DND-41 (cell line): Measurements from ENCODE around the gene THUMPD3.

Experiments
- ATAC-seq: fragments of 200-7000 bp; cut with Tn5 transposase; 3 replicates; pipeline ENCODE4 v1.9.1; 2021; ENCODE audit warnings: low read depth; ENCODE audit not compliant: insufficient read depth
- DNase-seq: peaks from one replicate; pipeline ENCODE4 v3.0.0-alpha.2; 2020
- H2AFZ ChIP-seq: 2 replicates; pipeline ENCODE4 v1.6.0; 2012; ENCODE audit warnings: low read depth, low read length
- H3K27ac ChIP-seq: 2 replicates; pipeline ENCODE4 v1.5.1; 2012; ENCODE audit warnings: low read length, inconsistent platforms
- H3K27me3 ChIP-seq: fragments of 200-600 bp; sonication (generic); 2 replicates; pipeline ENCODE4 v1.6.0; 2012; ENCODE audit warnings: low read length, mild to moderate bottlenecking, inconsistent platforms; ENCODE audit not compliant: insufficient read depth, poor library complexity
- H3K36me3 ChIP-seq: 2 replicates; pipeline ENCODE4 v1.5.1; 2012; ENCODE audit warnings: low read length, inconsistent platforms; ENCODE audit not compliant: insufficient read depth
- H3K4me1 ChIP-seq: 2 replicates; pipeline ENCODE4 v1.5.1; 2012; ENCODE audit warnings: mild to moderate bottlenecking, low read length; ENCODE audit not compliant: insufficient read depth
- H3K4me2 ChIP-seq: 2 replicates; pipeline ENCODE4 v1.6.0; 2012; ENCODE audit warnings: mild to moderate bottlenecking, moderate library complexity, low read length, inconsistent platforms; ENCODE audit not compliant: insufficient read depth
- H3K4me3 ChIP-seq, 2 experiments: fragments of 200-600 bp in 1 of 2; shearing (Covaris generic) in 1 of 2; 2 replicates each; pipeline ENCODE4 v1.5.1; 2012 to 2016; ENCODE audit warnings: inconsistent platforms in 2 of 2, low read length in 2 of 2, mild to moderate bottlenecking in 2 of 2, low read depth in 1 of 2, moderate library complexity in 1 of 2
- H3K79me2 ChIP-seq: 2 replicates; pipeline ENCODE4 v1.6.0; 2012; ENCODE audit warnings: low read length, inconsistent platforms; ENCODE audit not compliant: insufficient read depth
- H3K9ac ChIP-seq: 2 replicates; pipeline ENCODE4 v1.6.0; 2012; ENCODE audit warnings: low read depth, mild to moderate bottlenecking, inconsistent platforms, low read length, moderate library complexity
- H3K9me3 ChIP-seq: 2 replicates; pipeline ENCODE4 v1.5.1; 2012; ENCODE audit warnings: low read length, moderate library complexity, mild to moderate bottlenecking, inconsistent platforms; ENCODE audit not compliant: insufficient read depth, severe bottlenecking
- H4K20me1 ChIP-seq: 2 replicates; pipeline ENCODE4 v1.6.0; 2012; ENCODE audit warnings: low read length; ENCODE audit not compliant: insufficient read depth
- CTCF ChIP-seq: IDR thresholded peaks from 2 replicates; pipeline ENCODE4 v1.5.1; 2012; ENCODE audit warnings: borderline replicate concordance, low read length, moderate library complexity, mild to moderate bottlenecking; ENCODE audit not compliant: poor library complexity, severe bottlenecking; ENCODE audit errors: extremely low read depth
- EZH2 ChIP-seq: IDR thresholded peaks from 3 replicates; pipeline ENCODE4 v1.6.1; 2012; ENCODE audit warnings: borderline replicate concordance, low read depth, mild to moderate bottlenecking, moderate library complexity, low read length, inconsistent platforms; ENCODE audit not compliant: severe bottlenecking

Gene THUMPD3

GRCh38 chr3:9331171-9331570 is 31.7 kb upstream of the THUMPD3 start:
- no peak overlapping the region for H2AFZ ChIP-seq
- H3K9me3 ChIP-seq: peaks cover 12% of the 10 kb centered on the region
- no peaks in the 10 kb centered on the region for H3K36me3 ChIP-seq
- ATAC-seq (no peak), DNase-seq (no peak)
- H3K4me3 ChIP-seq: no peak overlapping the region
- H3K9ac ChIP-seq: no peak overlapping the region
- no peaks in the 10 kb centered on the region for H3K27me3 ChIP-seq
- H3K27ac ChIP-seq: no peak overlapping the region
- TF ChIP-seq CTCF: no peak
- TF ChIP-seq EZH2: no peak
- H3K79me2 ChIP-seq: no peaks in the 10 kb centered on the region
- H3K4me1 ChIP-seq: no peaks in the 10 kb centered on the region
- no peak overlapping the region for H3K4me2 ChIP-seq
- H4K20me1 ChIP-seq: no peaks in the 10 kb centered on the region

GRCh38 chr3:9332250-9333030 is 30.4 kb upstream of the THUMPD3 start:
- Histone ChIP-seq H2AFZ (no peak overlapping the region), H3K36me3 (no peaks in the 10 kb centered on the region), H3K4me2 (no peak overlapping the region), H3K79me2 (no peaks in the 10 kb centered on the region), H3K27me3 (no peaks in the 10 kb centered on the region), H3K9ac (no peak overlapping the region), H3K9me3 (peaks cover 8% of the 10 kb centered on the region), H4K20me1 (no peaks in the 10 kb centered on the region), H3K4me1 (no peaks in the 10 kb centered on the region), H3K27ac (no peak overlapping the region), H3K4me3 (no peak overlapping the region)
- TF ChIP-seq EZH2: no peak
- TF ChIP-seq CTCF: no peak
- ATAC-seq (no peak), DNase-seq (no peak)

GRCh38 chr3:9339761-9340471 is 22.9 kb upstream of the THUMPD3 start:
- no peaks in the 10 kb centered on the region for H3K9me3 ChIP-seq
- H4K20me1 ChIP-seq: no peaks in the 10 kb centered on the region
- H3K4me2 ChIP-seq: no peak overlapping the region
- no peaks in the 10 kb centered on the region for H3K36me3 ChIP-seq
- no peak for TF ChIP-seq CTCF
- TF ChIP-seq EZH2: no peak
- no peak for DNase-seq
- no peak for ATAC-seq
- no peak overlapping the region for H3K27ac ChIP-seq
- no peaks in the 10 kb centered on the region for H3K4me1 ChIP-seq
- H2AFZ ChIP-seq: no peak overlapping the region
- H3K79me2 ChIP-seq: no peaks in the 10 kb centered on the region
- no peak overlapping the region for H3K9ac ChIP-seq
- H3K27me3 ChIP-seq: no peaks in the 10 kb centered on the region
- no peak overlapping the region for H3K4me3 ChIP-seq
